HepG2 (cell line): ENCODE results near the gene STK17A. TPM values are rescaled to one million over a fixed set of nuclear protein-coding genes. Genes with fewer than 3 reads are reported as not detected.

ENCODE experiments used
- ATAC-seq: fragments of 200-7000 bp; cut with Tn5 transposase; 3 replicates; pipeline ENCODE4 v1.9.1; 2020; ENCODE audit warnings: mild to moderate bottlenecking, moderate library complexity
- BruUV-seq: library from RNA; stranded (reverse); fragments of 400-500 nt; replicated peaks from 2 replicates; lab custom pipeline; 2021; lab: Mats Ljungman, UMichigan
- CTCF ChIA-PET: fragments of 300-600 bp; formaldehyde crosslinking; extraction: SDS; loops from one replicate; lab custom pipeline; 2021; ENCODE audit warnings: low total read pairs, inconsistent platforms, low intra/inter-chr PET ratio; lab: Yijun Ruan, JAX
- POLR2A ChIA-PET: fragments of 350-600 bp; sonication (Branson Sonifier 250); formaldehyde crosslinking; loops from one replicate; lab custom pipeline; 2020; ENCODE audit warnings: antibody characterized with exemption, inconsistent platforms; lab: Yijun Ruan, JAX
- DNase-seq: peaks from one replicate; pipeline ENCODE4 v3.0.0-alpha.2; 2015; ENCODE audit warnings: low spot score
- FAIRE-seq: peaks from 3 replicates; lab custom pipeline; 2011; peaks lifted over from hg19 to GRCh38; lab: Jason Lieb, UNC
- H2AFZ ChIP-seq: one replicate; pipeline ENCODE4 v1.6.1; 2011; ENCODE audit warnings: low read length, inconsistent platforms
- H3K27ac ChIP-seq: fragments of 300-600 bp; 3 replicates; pipeline ENCODE4 v1.8.0; 2011; ENCODE audit warnings: mixed run types, mild to moderate bottlenecking, mixed read lengths, low read length, inconsistent platforms; ENCODE audit not compliant: insufficient read depth; ENCODE audit errors: extremely low read length
- H3K27me3 ChIP-seq, 2 experiments: fragments of 200-600 bp in 1 of 2; 2 replicates in 1 of 2; 3 replicates in 1 of 2; pipeline versions ENCODE4 v1.6.0 to v1.8.0; 2011; ENCODE audit warnings: low read length in 2 of 2, mild to moderate bottlenecking in 2 of 2, moderate library complexity in 2 of 2, inconsistent platforms in 1 of 2; ENCODE audit not compliant: insufficient read depth in 2 of 2, control insufficient read depth in 1 of 2
- H3K36me3 ChIP-seq, 2 experiments: fragments of 200-600 bp in 1 of 2; replicated peaks in 1 of 2; 2 replicates in 1 of 2; 3 replicates in 1 of 2; pipeline versions ENCODE4 v1.5.1 to v1.8.0; 2011; ENCODE audit warnings: low read length in 2 of 2, inconsistent platforms in 1 of 2; ENCODE audit not compliant: insufficient read depth in 2 of 2, control insufficient read depth in 1 of 2
- H3K4me1 ChIP-seq: 2 replicates; pipeline ENCODE4 v1.5.1; 2012; ENCODE audit warnings: low read length, inconsistent platforms; ENCODE audit not compliant: insufficient read depth
- H3K4me2 ChIP-seq: 2 replicates; pipeline ENCODE4 v1.6.0; 2011; ENCODE audit warnings: low read depth, low read length, inconsistent platforms
- H3K4me3 ChIP-seq, 3 experiments: fragments of 200-600 bp in 1 of 3; sonication (generic), shearing (Covaris generic) in 1 of 3; replicated peaks in 1 of 3; 2 replicates each; pipeline ENCODE4 v1.5.1; 2011 to 2016; ENCODE audit warnings: low read length in 3 of 3, inconsistent platforms in 2 of 3, low read depth in 2 of 3, mild to moderate bottlenecking in 2 of 3, control low read depth in 1 of 3, mixed read lengths in 1 of 3; ENCODE audit not compliant: insufficient read depth in 1 of 3
- H3K79me2 ChIP-seq: one replicate; pipeline ENCODE4 v1.6.1; 2011; ENCODE audit warnings: low read length, inconsistent platforms; ENCODE audit not compliant: insufficient read depth
- H3K9ac ChIP-seq: 2 replicates; pipeline ENCODE4 v1.6.0; 2011; ENCODE audit warnings: mild to moderate bottlenecking, low read depth, low read length, inconsistent platforms; ENCODE audit not compliant: insufficient read depth
- H3K9me3 ChIP-seq: 2 replicates; pipeline ENCODE4 v1.5.1; 2012; ENCODE audit warnings: mild to moderate bottlenecking, low read length
- H4K20me1 ChIP-seq: 2 replicates; pipeline ENCODE4 v1.6.0; 2011; ENCODE audit warnings: inconsistent platforms, mild to moderate bottlenecking, low read length, moderate library complexity; ENCODE audit not compliant: insufficient read depth
- ELF1 ChIP-seq: sonication (generic); formaldehyde crosslinking; IDR thresholded peaks from 2 replicates; pipeline ENCODE4 v1.4.0; 2020; ENCODE audit warnings: missing genetic modification reagents
- MEIS2 ChIP-seq: sonication (generic); formaldehyde crosslinking; IDR thresholded peaks from 2 replicates; pipeline ENCODE4 v1.9.0; 2021; ENCODE audit warnings: mild to moderate bottlenecking, missing genetic modification reagents
- NFYB ChIP-seq: sonication (generic); formaldehyde crosslinking; IDR thresholded peaks from 2 replicates; pipeline ENCODE4 v1.4.0; 2020; ENCODE audit warnings: missing genetic modification reagents
- SCMH1 ChIP-seq: sonication (generic); formaldehyde crosslinking; IDR thresholded peaks from 2 replicates; pipeline ENCODE4 v1.9.0; 2021; ENCODE audit warnings: missing genetic modification reagents, mild to moderate bottlenecking, borderline replicate concordance
- SIN3A ChIP-seq: IDR thresholded peaks from 2 replicates; pipeline ENCODE4 v1.6.1; 2011; ENCODE audit warnings: low read depth, mild to moderate bottlenecking, control low read depth, low read length, borderline replicate concordance
- SNAI1 ChIP-seq: sonication (generic); formaldehyde crosslinking; IDR thresholded peaks from 2 replicates; pipeline ENCODE4 v1.5.0; 2020; ENCODE audit warnings: mild to moderate bottlenecking, missing genetic modification reagents, borderline replicate concordance
- YY1 ChIP-seq: IDR thresholded peaks from 2 replicates; pipeline ENCODE4 v1.6.1; 2011; ENCODE audit warnings: low read length, low read depth, moderate library complexity, mild to moderate bottlenecking; ENCODE audit not compliant: insufficient read depth, insufficient replicate concordance
- ZKSCAN1 ChIP-seq: fragments of 150-350 bp; IDR thresholded peaks from 2 replicates; pipeline ENCODE4 v1.6.1; 2014; ENCODE audit warnings: low read length
- ZNF34 ChIP-seq: sonication (generic); formaldehyde crosslinking; IDR thresholded peaks from 2 replicates; pipeline ENCODE4 v1.4.0; 2020; ENCODE audit warnings: mild to moderate bottlenecking, missing genetic modification reagents, borderline replicate concordance
- ZNF501 ChIP-seq: sonication (generic); formaldehyde crosslinking; IDR thresholded peaks from 2 replicates; pipeline ENCODE4 v1.5.1; 2020; ENCODE audit warnings: mild to moderate bottlenecking, moderate library complexity, missing genetic modification reagents
- ZNF546 ChIP-seq: sonication (generic); formaldehyde crosslinking; conservative IDR thresholded peaks from 2 replicates; pipeline ENCODE4 v1.8.1; 2023; ENCODE audit warnings: mild to moderate bottlenecking, missing genetic modification reagents
- ZNF562 ChIP-seq: sonication (generic); formaldehyde crosslinking; IDR thresholded peaks from 2 replicates; pipeline ENCODE4 v1.8.0; 2022; ENCODE audit warnings: missing genetic modification reagents, borderline replicate concordance
- ZNF670 ChIP-seq: sonication (generic); formaldehyde crosslinking; IDR thresholded peaks from 2 replicates; pipeline ENCODE4 v1.8.0; 2022; ENCODE audit warnings: mild to moderate bottlenecking, missing genetic modification reagents, borderline replicate concordance
- ZNF749 ChIP-seq: sonication (generic); formaldehyde crosslinking; IDR thresholded peaks from 2 replicates; pipeline ENCODE4 v1.8.0; 2022; ENCODE audit warnings: mild to moderate bottlenecking, missing genetic modification reagents, moderate library complexity, borderline replicate concordance
- WGBS: methylation state at CpG from one replicate; pipeline ENCODE4 v1.1.6; 2017; ENCODE audit warnings: low lambda C conversion rate; 5-methylcytosine and 5-hydroxymethylcytosine counted together
- in situ Hi-C: cut with HindIII; loops from 2 replicates; pipeline ENCODE4 v1.10.0; 2017; ENCODE audit warnings: low pct_unique_long_range_greater_than_20kb; ENCODE audit not compliant: extremely low pct_ligation_motif_present
- intact Hi-C: fragments of 100-400 bp; cut with micrococcal nuclease; formaldehyde crosslinking; loops from one replicate; pipeline ENCODE4 v1.10.0; 2022; ENCODE audit not compliant: unreplicated experiment
- polyA plus RNA-seq, 8 experiments: library from polyadenylated mRNA; depleted of rRNA in 3 of 8; stranded (reverse) in 7 of 8; unstranded in 1 of 8; fragments of >200 nt; fragmentation: Illumina TruSeq in 4 of 8; extraction: Trizol in 4 of 8; gene quantifications; 2 replicates each; pipeline versions ENCODE4 v1.2.1 to v1.2.3, GENCODE V29; 2011 to 2016; ENCODE audit warnings: low read depth in 4 of 8, missing spikeins in 1 of 8, mixed read lengths in 1 of 8; ENCODE audit not compliant: insufficient read depth in 1 of 8
- total RNA-seq, 5 experiments: library from RNA; depleted of rRNA; stranded (reverse); fragments of >200 nt; fragmentation: Illumina TruSeq; extraction: Trizol; gene quantifications; 2 replicates each; pipeline ENCODE4 v1.2.3, GENCODE V29; 2016; ENCODE audit warnings: low read depth in 1 of 5
- TF ChIP-seq, protein P1 (sequence below): sonication (generic); formaldehyde crosslinking; IDR thresholded peaks from 2 replicates; pipeline ENCODE4 v1.4.0; 2020; ENCODE audit warnings: missing genetic modification reagents, mild to moderate bottlenecking, borderline replicate concordance
- TF ChIP-seq, protein P2 (sequence below): sonication (generic); formaldehyde crosslinking; IDR thresholded peaks from 2 replicates; pipeline ENCODE4 v1.8.0; 2022; ENCODE audit warnings: mild to moderate bottlenecking, missing genetic modification reagents, moderate library complexity
- TF ChIP-seq, protein P3 (sequence below): sonication (generic); formaldehyde crosslinking; IDR thresholded peaks from 2 replicates; pipeline ENCODE4 v1.5.1; 2020; ENCODE audit warnings: missing genetic modification reagents, mild to moderate bottlenecking, borderline replicate concordance

STK17A gene
- total and polyA plus RNA-seq, 2 of the 13 experiments (the other 11 are each of a cell fraction or from before 2014, with no cell fraction given), result 18.6 to 24.3 TPM

DNA sequence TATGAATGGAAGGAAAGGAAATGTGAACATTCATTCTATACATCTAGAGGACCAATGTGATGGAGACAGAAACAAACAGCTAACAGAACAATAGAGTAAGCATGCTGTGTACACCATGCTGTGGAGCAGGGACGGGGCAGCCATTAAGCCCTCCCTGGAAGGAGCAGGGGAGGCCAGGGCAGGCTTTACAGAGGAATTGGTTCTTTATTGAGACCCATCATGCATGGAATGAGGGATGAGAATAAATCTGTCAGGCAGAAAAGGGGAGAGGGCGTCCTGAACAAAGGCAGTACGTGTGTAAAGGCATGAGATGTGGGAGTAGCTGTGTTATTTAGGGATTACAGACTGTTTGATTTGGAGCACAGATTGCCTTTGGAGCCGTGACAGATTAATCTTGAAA is 35.2 kb downstream of the STK17A start:
- BruUV-seq, result no TSS peak
- H3K79me2 ChIP-seq, result peaks cover 6% of the 10 kb centered on the region
- FAIRE-seq, result no peak
- H3K4me1 ChIP-seq, result no peaks in the 10 kb centered on the region
- TF ChIP-seq, protein P1, sequence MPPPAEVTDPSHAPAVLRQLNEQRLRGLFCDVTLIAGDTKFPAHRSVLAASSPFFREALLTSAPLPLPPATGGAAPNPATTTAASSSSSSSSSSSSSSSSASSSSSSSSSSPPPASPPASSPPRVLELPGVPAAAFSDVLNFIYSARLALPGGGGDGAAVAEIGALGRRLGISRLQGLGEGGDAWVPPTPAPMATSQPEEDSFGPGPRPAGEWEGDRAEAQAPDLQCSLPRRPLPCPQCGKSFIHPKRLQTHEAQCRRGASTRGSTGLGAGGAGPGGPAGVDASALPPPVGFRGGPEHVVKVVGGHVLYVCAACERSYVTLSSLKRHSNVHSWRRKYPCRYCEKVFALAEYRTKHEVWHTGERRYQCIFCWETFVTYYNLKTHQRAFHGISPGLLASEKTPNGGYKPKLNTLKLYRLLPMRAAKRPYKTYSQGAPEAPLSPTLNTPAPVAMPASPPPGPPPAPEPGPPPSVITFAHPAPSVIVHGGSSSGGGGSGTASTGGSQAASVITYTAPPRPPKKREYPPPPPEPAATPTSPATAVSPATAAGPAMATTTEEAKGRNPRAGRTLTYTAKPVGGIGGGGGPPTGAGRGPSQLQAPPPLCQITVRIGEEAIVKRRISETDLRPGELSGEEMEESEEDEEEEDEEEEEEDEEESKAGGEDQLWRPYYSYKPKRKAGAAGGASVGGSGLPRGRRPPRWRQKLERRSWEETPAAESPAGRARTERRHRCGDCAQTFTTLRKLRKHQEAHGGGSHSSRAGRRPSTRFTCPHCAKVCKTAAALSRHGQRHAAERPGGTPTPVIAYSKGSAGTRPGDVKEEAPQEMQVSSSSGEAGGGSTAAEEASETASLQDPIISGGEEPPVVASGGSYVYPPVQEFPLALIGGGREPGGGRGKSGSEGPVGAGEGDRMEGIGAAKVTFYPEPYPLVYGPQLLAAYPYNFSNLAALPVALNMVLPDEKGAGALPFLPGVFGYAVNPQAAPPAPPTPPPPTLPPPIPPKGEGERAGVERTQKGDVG (CRISPR knock-in tag), result no peak
- TF ChIP-seq ZNF749 (no peak), ZNF562 (CRISPR knock-in tag) (no peak), SCMH1 (CRISPR knock-in tag) (no peak), NFYB (CRISPR knock-in tag) (no peak), SIN3A (no peak), SNAI1 (no peak), ZKSCAN1 (no peak), ZNF34 (CRISPR knock-in tag) (no peak), ELF1 (CRISPR knock-in tag) (no peak), ZNF670 (CRISPR knock-in tag) (no peak), MEIS2 (CRISPR knock-in tag) (no peak), ZNF501 (CRISPR knock-in tag) (no peak), YY1 (no peak), ZNF546 (CRISPR knock-in tag) (no peak)
- TF ChIP-seq, protein P2, sequence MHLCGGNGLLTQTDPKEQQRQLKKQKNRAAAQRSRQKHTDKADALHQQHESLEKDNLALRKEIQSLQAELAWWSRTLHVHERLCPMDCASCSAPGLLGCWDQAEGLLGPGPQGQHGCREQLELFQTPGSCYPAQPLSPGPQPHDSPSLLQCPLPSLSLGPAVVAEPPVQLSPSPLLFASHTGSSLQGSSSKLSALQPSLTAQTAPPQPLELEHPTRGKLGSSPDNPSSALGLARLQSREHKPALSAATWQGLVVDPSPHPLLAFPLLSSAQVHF (CRISPR knock-in tag), result no peak
- TF ChIP-seq, protein P3, sequence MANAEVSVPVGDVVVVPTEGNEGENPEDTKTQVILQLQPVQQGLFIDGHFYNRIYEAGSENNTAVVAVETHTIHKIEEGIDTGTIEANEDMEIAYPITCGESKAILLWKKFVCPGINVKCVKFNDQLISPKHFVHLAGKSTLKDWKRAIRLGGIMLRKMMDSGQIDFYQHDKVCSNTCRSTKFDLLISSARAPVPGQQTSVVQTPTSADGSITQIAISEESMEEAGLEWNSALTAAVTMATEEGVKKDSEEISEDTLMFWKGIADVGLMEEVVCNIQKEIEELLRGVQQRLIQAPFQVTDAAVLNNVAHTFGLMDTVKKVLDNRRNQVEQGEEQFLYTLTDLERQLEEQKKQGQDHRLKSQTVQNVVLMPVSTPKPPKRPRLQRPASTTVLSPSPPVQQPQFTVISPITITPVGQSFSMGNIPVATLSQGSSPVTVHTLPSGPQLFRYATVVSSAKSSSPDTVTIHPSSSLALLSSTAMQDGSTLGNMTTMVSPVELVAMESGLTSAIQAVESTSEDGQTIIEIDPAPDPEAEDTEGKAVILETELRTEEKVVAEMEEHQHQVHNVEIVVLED (CRISPR knock-in tag), result no peak
- H3K27ac ChIP-seq, result no peak overlapping the region
- H3K9me3 ChIP-seq, result no peaks in the 10 kb centered on the region
- no peak for ATAC-seq
- no peak overlapping the region for H3K4me2 ChIP-seq
- intact Hi-C loops (no loop called here), in situ Hi-C loops (no loop called here)
- no peak overlapping the region for H2AFZ ChIP-seq
- H3K4me3 ChIP-seq, result no peak overlapping the region
- no peaks in the 10 kb centered on the region for H3K27me3 ChIP-seq
- 0 out of 2 replicates have a peak, but pooled peaks cover 4% of the 10 kb centered on the region for H4K20me1 ChIP-seq
- no peak for DNase-seq
- H3K9ac ChIP-seq, result no peak overlapping the region
- ChIA-PET POLR2A (interaction anchor here (1.0 kb wide), 1 partner anchor 35 kb away, joined by 3 read pairs; the partner anchor contains the start of gene STK17A), CTCF (no interaction called here)
- WGBS, result 97% methylated on average over 4 of the region's 4 CpGs
- peaks cover 14 to 65% of the 10 kb centered on the region in 2 experiments for H3K36me3 ChIP-seq
